Measurements from ENCODE around the gene DGCR6L.
"Not testable (repeated sequence)": the region's sequence is repeated elsewhere in the genome, so short reads cannot be mapped to it uniquely, and the experiment has no call there.

The DGCR6L gene

DNA sequence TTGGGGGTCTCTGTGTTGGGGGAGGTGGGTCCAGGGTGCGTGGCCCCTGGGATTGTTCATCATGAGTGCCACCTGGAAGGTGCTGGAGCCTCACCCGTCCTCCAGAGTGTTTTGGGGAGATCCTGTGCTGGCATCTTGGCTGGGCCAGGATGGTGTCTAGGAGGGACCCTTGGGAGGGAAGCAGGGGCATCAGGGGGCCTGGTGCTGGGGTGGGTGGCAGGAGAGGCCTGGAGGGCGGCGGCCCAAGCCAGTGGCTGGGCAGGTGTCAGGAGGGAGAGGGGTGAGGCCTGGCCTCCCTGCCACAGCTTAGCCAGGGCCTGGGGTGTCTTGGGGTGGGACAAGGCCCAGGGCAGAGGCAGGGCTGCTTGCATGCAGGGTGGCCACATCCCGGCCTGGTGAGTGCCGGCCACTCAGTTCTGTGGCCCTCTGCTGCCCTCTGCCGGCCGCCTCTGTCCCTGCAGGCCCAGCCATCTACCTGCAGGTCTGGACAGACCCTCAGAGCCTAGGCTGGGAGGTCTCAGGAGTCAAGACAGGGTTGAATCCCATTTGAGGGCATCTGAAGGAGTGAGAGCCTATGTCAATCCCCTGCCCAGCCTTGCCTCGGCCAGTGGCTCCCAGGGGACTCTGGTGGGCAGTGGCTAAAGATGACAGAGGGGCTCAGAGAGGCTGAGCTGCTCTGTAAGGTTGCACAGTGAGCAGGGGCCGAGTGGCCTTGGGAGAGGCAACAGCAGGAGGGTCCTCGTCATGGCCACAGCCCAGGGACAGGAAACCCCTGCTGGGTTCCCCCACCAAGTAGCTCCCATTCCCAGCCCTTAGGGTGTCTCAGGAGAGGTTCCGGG is 34.2 kb downstream of the DGCR6L start:
- not testable (repeated sequence) for H3K27ac ChIP-seq (ENCODE audit: low read depth, low read length); H3K4me1 ChIP-seq (ENCODE audit: control insufficient read depth, low read length)

DNA sequence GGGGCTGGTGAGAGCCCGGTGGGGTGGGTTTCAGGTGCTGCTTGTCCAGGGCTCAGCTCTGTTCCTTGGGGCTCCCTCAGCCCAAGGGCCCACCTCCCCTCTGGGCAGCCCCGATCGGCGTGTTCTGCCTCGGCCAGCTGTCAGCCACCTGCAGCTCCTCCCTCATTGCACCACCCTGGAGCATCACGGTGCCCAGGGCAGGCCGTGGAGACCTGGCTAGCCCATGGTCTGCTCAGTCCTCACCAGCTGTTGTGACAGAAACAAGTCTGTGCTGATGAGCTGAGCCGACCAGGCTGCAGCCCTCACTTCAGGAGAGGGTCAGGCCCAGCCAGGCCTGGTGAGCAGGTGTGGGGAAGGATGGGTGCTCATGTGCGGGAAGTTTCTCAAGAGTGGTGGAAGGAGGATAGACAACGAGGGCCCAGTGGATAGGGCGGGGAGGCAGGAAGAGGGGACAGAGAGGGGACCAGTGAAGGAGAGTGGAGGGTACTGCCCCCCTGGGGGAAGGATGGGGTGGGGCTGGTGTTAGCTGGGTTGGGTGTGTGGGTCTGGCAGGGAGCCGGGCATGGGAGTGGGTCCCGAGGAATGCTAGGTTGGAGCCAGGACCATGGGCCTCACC is 35.3 kb downstream of the DGCR6L start:
- Histone ChIP-seq H3K4me3 (ENCODE audit: low read length) (no peak overlapping the region), H3K79me2 (ENCODE audit: control insufficient read depth, low read length) (no peaks in the 10 kb centered on the region), H3K27ac (ENCODE audit: low read depth, low read length) (no peak overlapping the region), H3K9me2 (replicated peaks; ENCODE audit: control insufficient read depth, low read length) (no peaks in the 10 kb centered on the region), H3K27me3 (ENCODE audit: control insufficient read depth, low read length) (no peaks in the 10 kb centered on the region), H3F3A (ENCODE audit: control insufficient read depth, insufficient read depth) (no peaks in the 10 kb centered on the region), H3K36me3 (ENCODE audit: control insufficient read depth, low read length) (no peaks in the 10 kb centered on the region), H3K9me3 (ENCODE audit: control insufficient read depth, insufficient read depth, low read length) (no peaks in the 10 kb centered on the region), H3K4me2 (ENCODE audit: low read length) (no peak overlapping the region), H4K20me1 (ENCODE audit: control insufficient read depth, insufficient read depth, low read depth, low read length) (no peaks in the 10 kb centered on the region), H3K4me1 (ENCODE audit: control insufficient read depth, low read length) (peaks cover 3% of the 10 kb centered on the region; the same call in 1 of the 2 replicates)
- TF ChIP-seq, protein P1, sequence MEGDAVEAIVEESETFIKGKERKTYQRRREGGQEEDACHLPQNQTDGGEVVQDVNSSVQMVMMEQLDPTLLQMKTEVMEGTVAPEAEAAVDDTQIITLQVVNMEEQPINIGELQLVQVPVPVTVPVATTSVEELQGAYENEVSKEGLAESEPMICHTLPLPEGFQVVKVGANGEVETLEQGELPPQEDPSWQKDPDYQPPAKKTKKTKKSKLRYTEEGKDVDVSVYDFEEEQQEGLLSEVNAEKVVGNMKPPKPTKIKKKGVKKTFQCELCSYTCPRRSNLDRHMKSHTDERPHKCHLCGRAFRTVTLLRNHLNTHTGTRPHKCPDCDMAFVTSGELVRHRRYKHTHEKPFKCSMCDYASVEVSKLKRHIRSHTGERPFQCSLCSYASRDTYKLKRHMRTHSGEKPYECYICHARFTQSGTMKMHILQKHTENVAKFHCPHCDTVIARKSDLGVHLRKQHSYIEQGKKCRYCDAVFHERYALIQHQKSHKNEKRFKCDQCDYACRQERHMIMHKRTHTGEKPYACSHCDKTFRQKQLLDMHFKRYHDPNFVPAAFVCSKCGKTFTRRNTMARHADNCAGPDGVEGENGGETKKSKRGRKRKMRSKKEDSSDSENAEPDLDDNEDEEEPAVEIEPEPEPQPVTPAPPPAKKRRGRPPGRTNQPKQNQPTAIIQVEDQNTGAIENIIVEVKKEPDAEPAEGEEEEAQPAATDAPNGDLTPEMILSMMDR (IDR thresholded peaks at IDR 0.05; ENCODE audit: low read depth, low read length, poor library complexity, severe bottlenecking): no peak
- no peak for TF ChIP-seq EZH2phosphoT487 (IDR thresholded peaks at IDR 0.05; ENCODE audit: borderline replicate concordance, low read length)

More for the DNA sequence above, 34.2 kb downstream of the DGCR6L start:
- H3K79me2 ChIP-seq (ENCODE audit: control insufficient read depth, low read length); H3K27me3 ChIP-seq (ENCODE audit: control insufficient read depth, low read length); H3K4me2 ChIP-seq (ENCODE audit: low read length); H3K36me3 ChIP-seq (ENCODE audit: control insufficient read depth, low read length); H3K4me3 ChIP-seq (ENCODE audit: low read length); H3K9me2 ChIP-seq (replicated peaks; ENCODE audit: control insufficient read depth, low read length); H3K9me3 ChIP-seq (ENCODE audit: control insufficient read depth, insufficient read depth, low read length); H4K20me1 ChIP-seq (ENCODE audit: control insufficient read depth, insufficient read depth, low read depth, low read length); H3F3A ChIP-seq (ENCODE audit: control insufficient read depth, insufficient read depth): not testable (repeated sequence)
- TF ChIP-seq, protein P1 (IDR thresholded peaks at IDR 0.05; ENCODE audit: low read depth, low read length, poor library complexity, severe bottlenecking): peak; percentile 80

DNA sequence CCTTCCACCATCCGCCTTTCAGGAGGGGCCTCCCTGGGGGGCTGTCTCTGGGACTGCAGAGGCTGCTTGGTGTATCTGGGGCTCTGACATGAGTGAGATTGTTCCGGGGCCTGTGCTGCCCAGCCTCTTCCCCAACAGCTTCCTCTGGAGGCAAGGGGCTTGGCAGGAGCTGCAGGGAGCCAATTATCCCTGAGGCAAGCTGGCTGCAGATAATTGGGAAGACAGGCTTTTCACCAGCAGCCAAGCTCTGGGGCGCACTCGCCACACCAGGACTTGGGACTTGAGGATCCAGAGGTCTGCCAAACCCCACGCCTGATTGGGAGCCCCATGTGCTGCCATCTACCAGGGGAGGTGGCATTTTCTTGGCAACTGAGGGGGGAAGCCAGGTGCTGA is 36.2 kb downstream of the DGCR6L start:
- Histone ChIP-seq H3K27me3 (ENCODE audit: control insufficient read depth, low read length) (no peaks in the 10 kb centered on the region), H3K36me3 (ENCODE audit: control insufficient read depth, low read length) (no peaks in the 10 kb centered on the region), H3K4me2 (ENCODE audit: low read length) (no peak overlapping the region), H3K9me2 (replicated peaks; ENCODE audit: control insufficient read depth, low read length) (no peaks in the 10 kb centered on the region), H4K20me1 (ENCODE audit: control insufficient read depth, insufficient read depth, low read depth, low read length) (no peaks in the 10 kb centered on the region), H3K9me3 (ENCODE audit: control insufficient read depth, insufficient read depth, low read length) (no peaks in the 10 kb centered on the region), H3K4me3 (ENCODE audit: low read length) (no peak overlapping the region), H3F3A (ENCODE audit: control insufficient read depth, insufficient read depth) (no peaks in the 10 kb centered on the region), H3K27ac (ENCODE audit: low read depth, low read length) (no peak overlapping the region), H3K4me1 (ENCODE audit: control insufficient read depth, low read length) (peaks cover 3% of the 10 kb centered on the region; the same call in 1 of the 2 replicates), H3K79me2 (ENCODE audit: control insufficient read depth, low read length) (no peaks in the 10 kb centered on the region)
- TF ChIP-seq, protein P1 (IDR thresholded peaks at IDR 0.05; ENCODE audit: low read depth, low read length, poor library complexity, severe bottlenecking): no peak
- no peak for TF ChIP-seq EZH2phosphoT487 (IDR thresholded peaks at IDR 0.05; ENCODE audit: borderline replicate concordance, low read length)

Data from DOHH2 (cell line).